ENCODE data around the gene ZNF525.
"Not testable (repeated sequence)": the region's sequence is repeated elsewhere in the genome, so short reads cannot be mapped to it uniquely, and the experiment has no call there.

The ZNF525 gene

GRCh38 chr19:53365134-53365898 is at the start of gene ZNF525:
Gene ZNF525, plus strand, starts transcription at chr19:53365705. Its CDS starts 6,577 bp downstream, at chr19:53372282.
- peak; percentile 92 for DNase-seq (ENCODE audit: low spot score)
- no peak for FAIRE-seq

- DNase-seq (ENCODE audit: low spot score) = no peak
- no peak for FAIRE-seq
These were observed 36.5 kb upstream of the ZNF525 start for GRCh38 chr19:53328967-53329366.

GRCh38 chr19:53332484-53332883 is 33.0 kb upstream of the ZNF525 start:
- FAIRE-seq = no peak
- DNase-seq (ENCODE audit: low spot score) = no peak

GRCh38 chr19:53333066-53333462 is 32.4 kb upstream of the ZNF525 start:
- DNase-seq (ENCODE audit: low spot score) = peak; percentile 13

DNA sequence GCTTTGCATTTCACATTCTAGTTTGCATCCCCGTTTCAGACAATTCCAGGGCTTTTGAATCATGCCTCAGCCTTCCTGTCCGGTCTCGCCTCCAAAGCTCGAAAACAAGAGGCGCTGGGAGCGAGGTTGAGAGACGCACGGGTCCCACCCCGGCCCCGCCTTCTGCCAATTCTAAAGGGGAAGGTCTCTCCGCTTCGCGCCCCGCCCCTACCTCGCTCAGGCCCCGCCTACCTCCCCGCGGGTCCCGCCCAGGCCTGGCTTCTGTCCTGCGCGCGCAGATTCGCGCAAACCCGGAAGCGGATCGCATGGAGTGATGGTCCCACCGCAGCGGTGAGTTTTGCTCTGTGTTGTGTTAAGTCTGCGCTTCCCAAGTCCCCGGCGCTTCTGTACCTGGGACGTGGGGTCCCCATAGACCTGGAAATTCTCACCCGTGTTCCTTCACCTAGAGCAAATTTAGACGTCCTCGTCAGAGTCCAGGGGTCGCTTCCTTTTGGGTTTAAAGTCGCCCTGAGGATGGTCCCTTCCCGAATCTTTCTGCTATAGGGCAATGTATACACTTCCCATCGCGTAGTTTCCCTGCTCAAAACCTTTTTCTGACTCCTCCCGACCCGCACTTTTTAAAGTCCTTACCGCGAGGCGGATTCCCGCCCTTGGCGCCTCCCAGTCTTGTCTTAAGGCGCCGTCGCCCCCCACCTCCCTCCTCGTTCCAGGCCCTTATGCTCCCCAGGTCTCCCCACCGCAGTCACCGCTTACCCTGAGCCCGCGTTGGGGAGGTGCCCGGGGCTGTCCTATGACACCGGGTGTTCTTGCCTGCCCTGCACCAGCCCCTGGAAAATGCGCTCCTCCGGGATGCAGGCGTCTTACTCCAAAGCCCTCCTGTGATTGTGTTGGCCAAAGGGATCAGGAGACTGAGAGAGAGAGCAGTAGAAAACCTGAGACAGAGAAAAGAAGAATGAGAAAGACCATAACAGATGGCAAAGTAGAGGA is 31.7 kb upstream of the ZNF525 start, which contains the start of gene ZNF845:
ZNF845 (plus strand) TSS at position 287 of the 987 bp plus-strand sequence. CDS start 7,559 bp downstream, outside the sequence.
- FAIRE-seq (peak; percentile 76), DNase-seq (ENCODE audit: low spot score) (peak; percentile 91)

More at GRCh38 chr19:53333066-53333462, 32.4 kb upstream of the ZNF525 start:
- FAIRE-seq = no peak

- not testable (repeated sequence) for FAIRE-seq
These were observed 21.1 kb upstream of the ZNF525 start for GRCh38 chr19:53344403-53344802.

GRCh38 chr19:53355739-53356138 is 9.8 kb upstream of the ZNF525 start:
- DNase-seq (ENCODE audit: low spot score) (no peak), FAIRE-seq (no peak)

More at GRCh38 chr19:53344403-53344802, 21.1 kb upstream of the ZNF525 start:
- DNase-seq (ENCODE audit: low spot score) = not testable (repeated sequence)

- no peak for DNase-seq (ENCODE audit: low spot score)
- FAIRE-seq = no peak
These were observed 7.5 kb upstream of the ZNF525 start for GRCh38 chr19:53357821-53358581.

- FAIRE-seq; DNase-seq (ENCODE audit: low spot score): not testable (repeated sequence)
These were observed 5.4 kb upstream of the ZNF525 start for GRCh38 chr19:53360056-53360455.

DNA sequence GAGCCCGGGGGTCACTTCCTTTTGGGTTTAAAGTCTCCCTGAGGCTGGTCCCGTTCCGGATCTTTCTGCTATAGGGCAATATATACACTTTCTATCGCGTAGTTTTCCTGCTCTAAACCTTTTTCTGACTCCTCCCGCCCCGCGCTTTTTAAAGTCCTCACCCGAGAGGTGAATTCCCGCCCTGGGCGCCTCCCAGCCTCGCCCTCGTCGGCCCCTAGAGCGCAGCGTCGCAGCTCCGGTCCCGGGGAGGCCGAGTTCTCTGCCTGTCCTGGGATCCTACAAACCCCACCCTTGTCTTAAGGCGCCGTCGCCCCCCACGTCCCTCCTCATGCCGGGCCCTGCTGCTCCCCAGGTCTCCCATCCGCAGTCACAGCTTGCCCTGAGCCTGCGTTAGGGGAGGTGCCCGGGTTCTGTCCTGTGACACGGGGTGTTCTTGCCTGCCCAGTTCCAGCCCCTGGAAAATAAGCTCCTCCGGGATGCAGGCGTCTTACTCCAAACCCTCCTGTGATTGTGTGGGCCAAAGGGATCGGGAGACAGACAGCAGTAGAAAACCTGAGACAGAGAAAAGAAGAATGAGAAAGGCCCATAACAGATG is 491 bp downstream of the ZNF525 start:
- DNase-seq (ENCODE audit: low spot score) = no peak

DNA sequence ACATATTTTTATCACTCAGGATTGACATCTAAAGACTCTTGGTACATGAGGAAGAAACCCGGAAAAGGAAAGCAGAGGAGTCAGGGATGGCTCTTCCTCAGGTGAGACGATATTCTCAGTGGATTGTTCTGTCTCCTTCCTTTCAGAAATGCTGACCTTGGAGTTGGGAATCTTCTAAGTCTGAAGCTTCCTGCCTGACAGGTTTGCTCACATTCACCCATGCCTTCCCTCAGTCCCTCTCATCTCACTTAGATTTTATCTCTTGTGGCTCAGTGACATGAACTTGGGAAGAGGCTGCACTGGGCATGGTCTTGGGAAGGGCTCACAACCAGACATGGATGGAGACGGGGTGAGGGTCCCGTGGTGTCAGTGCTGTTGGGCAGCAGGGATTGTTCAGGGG is 6.7 kb downstream of the ZNF525 start:
- DNase-seq (ENCODE audit: low spot score) = no peak
- no peak for FAIRE-seq

More for the DNA sequence above, 491 bp downstream of the ZNF525 start:
- FAIRE-seq = no peak

DNA sequence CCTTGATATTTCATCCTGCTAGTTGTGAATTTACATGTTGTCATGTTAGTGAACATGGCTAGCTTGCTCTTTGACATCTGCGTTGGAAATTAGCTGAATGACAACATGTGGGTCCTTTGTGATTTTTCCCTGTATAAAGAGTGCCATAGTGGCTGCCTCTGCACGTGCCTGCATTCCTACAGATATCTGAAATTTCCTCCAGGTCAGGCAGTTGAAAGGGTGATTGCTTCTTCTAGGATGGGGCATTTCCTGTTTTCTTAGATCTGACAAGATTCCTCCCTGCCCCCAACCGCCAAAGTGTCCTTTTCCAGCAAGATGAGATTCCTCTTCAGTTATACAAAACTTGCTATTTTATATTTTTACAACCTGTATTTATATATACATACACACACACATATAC is 8.8 kb downstream of the ZNF525 start:
- no peak for FAIRE-seq
- no peak for DNase-seq (ENCODE audit: low spot score)

DNA sequence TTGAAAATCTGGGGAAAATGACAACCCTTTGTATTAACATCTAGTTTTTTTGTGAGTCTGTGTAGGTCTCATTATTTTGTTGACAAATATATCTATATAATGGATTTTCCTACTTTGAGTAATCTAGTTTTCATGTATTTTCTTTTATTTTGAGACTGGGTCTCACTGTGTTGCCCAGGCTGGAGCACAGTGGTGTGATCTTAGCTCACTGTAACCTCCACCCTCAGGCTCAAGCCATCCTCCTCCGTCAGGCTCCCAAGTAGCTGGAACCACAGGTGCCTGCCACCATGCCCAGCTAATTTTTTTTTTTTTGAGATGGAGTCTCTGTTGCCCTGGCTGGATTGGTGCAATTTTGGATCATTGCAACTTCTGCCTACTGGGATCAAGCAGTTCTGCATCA is 9.2 kb downstream of the ZNF525 start:
- DNase-seq (ENCODE audit: low spot score) = no peak
- no peak for FAIRE-seq

GRCh38 chr19:53381376-53381775 is 15.9 kb downstream of the ZNF525 start:
- FAIRE-seq (no peak), DNase-seq (ENCODE audit: low spot score) (no peak)

- no peak for FAIRE-seq
- DNase-seq (ENCODE audit: low spot score) = no peak
These were observed 22.7 kb downstream of the ZNF525 start for GRCh38 chr19:53388168-53388567.

GRCh38 chr19:53388904-53389303 is 23.4 kb downstream of the ZNF525 start:
- DNase-seq (ENCODE audit: low spot score) = no peak

GRCh38 chr19:53389571-53389970 is 24.1 kb downstream of the ZNF525 start:
- DNase-seq (ENCODE audit: low spot score) (no peak), FAIRE-seq (no peak)

More at GRCh38 chr19:53388904-53389303, 23.4 kb downstream of the ZNF525 start:
- FAIRE-seq = no peak

DNA sequence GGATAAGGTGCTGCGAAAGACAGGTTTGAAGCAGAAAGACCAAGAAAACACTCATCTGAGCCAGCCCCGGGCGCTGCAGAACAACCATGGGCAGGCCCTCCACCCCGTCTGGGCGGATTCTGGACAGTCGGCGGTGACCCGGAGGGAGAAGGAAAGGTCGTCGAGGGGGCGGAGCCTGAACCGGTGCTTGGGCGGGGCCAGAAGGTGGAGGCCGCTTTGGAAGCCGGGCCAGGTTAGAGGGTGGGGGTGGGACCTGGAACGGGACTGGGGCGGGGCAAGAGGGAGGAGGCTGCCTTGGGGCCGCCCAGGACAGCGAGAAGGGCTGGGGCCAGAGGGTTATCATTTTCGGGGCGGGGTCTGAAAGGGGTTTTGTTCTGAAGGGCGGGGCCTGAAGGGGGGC is 24.5 kb downstream of the ZNF525 start:
- FAIRE-seq (no peak), DNase-seq (ENCODE audit: low spot score) (no peak)

DNA sequence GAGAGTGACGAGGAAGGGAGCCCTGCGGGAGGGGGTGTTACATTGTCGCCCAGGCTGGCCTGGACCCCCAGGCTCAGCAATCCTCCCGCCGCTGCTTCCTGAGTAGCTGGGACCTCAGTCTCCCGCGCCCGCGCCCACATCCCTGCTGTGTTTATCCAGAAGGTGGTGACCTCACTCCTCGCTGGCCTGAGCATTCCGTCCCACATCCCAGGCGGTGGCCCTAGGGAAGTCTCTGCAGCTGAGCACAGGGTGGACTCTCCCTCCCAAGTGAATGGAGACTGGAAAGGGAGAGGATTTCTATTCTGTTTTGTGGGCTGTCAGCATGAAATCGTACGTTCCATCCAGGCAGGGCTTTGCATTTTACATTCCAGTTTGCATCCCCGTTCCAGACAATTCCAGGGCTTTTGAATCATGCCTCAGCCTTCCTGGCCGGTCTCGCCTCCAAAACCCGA is 29.0 kb downstream of the ZNF525 start:
- FAIRE-seq (no peak), DNase-seq (ENCODE audit: low spot score) (peak; percentile 20)

All from urothelium cell line (cell line).